GM23338 (cell line): ENCODE results near the gene LMF2.

Source experiments
- EZH2 ChIP-seq: fragments of 200-600 bp; sonication (generic); IDR thresholded peaks from one replicate; pipeline ENCODE4 v1.8.0; 2017; ENCODE audit warnings: antibody characterized with exemption, mild to moderate bottlenecking, low read depth; ENCODE audit not compliant: unreplicated experiment
- POLR2AphosphoS5 ChIP-seq: IDR thresholded peaks from 2 replicates; pipeline ENCODE4 v1.6.1; 2016; ENCODE audit warnings: antibody characterized with exemption, low read depth
- TF ChIP-seq, protein P1 (sequence below), 2 experiments: fragments of 200-600 bp in 1 of 2; sonication (generic) in 1 of 2; conservative IDR thresholded peaks; 2 replicates each; pipeline versions ENCODE4 v1.5.1 to v1.6.1; 2016 to 2017; ENCODE audit warnings: antibody characterized with exemption in 2 of 2, low read depth in 2 of 2, mild to moderate bottlenecking in 2 of 2, moderate library complexity in 1 of 2
- TF ChIP-seq, protein P2 (sequence below): IDR thresholded peaks from one replicate; pipeline ENCODE4 v1.6.1; 2018; ENCODE audit warnings: antibody characterized with exemption; ENCODE audit not compliant: unreplicated experiment

DNA sequence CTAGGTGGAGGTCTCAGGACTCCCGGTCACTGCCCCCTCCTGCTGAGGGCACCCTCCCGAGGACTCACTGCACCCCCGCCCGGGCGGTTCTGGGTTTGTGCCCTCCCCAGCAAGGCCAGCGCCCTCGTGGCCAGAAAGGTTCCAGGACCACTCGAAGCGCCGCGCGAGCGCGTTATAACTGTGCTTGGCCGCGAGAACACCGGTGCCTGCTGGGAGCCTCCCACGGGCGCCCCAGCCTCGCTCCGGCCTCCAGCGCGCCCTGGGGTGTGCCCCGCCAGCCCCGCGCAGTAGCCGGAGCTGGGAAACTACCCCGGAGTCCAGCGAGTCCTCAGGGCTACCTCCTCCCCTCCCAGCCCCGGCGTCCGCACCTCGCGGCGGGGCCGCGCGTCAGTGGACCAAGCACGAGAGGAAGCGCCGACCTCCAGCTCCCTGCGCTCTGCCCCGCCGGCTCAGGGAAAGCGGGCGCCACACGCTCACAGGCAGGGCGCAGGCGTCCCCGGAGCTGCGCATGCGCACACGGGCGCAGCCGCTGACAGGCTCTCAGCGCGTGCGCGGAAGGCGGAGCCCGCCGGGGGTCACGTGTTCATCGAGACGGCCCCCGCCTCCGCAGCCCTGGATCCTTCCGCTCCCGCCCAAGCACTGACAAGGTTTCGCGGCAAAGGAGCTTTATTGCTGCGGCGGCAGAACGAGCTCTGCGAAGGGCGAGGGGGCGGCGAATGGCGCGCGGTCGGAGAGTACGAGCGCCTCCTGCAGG lies 17.8 kb upstream of the LMF2 start, which contains the start of gene SCO2:
- TF ChIP-seq, protein P1, sequence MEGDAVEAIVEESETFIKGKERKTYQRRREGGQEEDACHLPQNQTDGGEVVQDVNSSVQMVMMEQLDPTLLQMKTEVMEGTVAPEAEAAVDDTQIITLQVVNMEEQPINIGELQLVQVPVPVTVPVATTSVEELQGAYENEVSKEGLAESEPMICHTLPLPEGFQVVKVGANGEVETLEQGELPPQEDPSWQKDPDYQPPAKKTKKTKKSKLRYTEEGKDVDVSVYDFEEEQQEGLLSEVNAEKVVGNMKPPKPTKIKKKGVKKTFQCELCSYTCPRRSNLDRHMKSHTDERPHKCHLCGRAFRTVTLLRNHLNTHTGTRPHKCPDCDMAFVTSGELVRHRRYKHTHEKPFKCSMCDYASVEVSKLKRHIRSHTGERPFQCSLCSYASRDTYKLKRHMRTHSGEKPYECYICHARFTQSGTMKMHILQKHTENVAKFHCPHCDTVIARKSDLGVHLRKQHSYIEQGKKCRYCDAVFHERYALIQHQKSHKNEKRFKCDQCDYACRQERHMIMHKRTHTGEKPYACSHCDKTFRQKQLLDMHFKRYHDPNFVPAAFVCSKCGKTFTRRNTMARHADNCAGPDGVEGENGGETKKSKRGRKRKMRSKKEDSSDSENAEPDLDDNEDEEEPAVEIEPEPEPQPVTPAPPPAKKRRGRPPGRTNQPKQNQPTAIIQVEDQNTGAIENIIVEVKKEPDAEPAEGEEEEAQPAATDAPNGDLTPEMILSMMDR (conservative IDR thresholded peaks at IDR 0.05; ENCODE audit: low read depth in 2 of 2): peak; percentile 38 to 52
- TF ChIP-seq, protein P2, sequence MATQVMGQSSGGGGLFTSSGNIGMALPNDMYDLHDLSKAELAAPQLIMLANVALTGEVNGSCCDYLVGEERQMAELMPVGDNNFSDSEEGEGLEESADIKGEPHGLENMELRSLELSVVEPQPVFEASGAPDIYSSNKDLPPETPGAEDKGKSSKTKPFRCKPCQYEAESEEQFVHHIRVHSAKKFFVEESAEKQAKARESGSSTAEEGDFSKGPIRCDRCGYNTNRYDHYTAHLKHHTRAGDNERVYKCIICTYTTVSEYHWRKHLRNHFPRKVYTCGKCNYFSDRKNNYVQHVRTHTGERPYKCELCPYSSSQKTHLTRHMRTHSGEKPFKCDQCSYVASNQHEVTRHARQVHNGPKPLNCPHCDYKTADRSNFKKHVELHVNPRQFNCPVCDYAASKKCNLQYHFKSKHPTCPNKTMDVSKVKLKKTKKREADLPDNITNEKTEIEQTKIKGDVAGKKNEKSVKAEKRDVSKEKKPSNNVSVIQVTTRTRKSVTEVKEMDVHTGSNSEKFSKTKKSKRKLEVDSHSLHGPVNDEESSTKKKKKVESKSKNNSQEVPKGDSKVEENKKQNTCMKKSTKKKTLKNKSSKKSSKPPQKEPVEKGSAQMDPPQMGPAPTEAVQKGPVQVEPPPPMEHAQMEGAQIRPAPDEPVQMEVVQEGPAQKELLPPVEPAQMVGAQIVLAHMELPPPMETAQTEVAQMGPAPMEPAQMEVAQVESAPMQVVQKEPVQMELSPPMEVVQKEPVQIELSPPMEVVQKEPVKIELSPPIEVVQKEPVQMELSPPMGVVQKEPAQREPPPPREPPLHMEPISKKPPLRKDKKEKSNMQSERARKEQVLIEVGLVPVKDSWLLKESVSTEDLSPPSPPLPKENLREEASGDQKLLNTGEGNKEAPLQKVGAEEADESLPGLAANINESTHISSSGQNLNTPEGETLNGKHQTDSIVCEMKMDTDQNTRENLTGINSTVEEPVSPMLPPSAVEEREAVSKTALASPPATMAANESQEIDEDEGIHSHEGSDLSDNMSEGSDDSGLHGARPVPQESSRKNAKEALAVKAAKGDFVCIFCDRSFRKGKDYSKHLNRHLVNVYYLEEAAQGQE: no peak
- TF ChIP-seq EZH2 (no peak), POLR2AphosphoS5 (peak; percentile 82)
